Measurements from ENCODE around the gene SPON1. TPM values are rescaled to one million over a fixed set of nuclear protein-coding genes. Genes with fewer than 3 reads are reported as not detected.

SPON1 gene
- total and polyA plus RNA-seq, 9 donors: 11.9 to 112 (median 56.4) TPM

DNA sequence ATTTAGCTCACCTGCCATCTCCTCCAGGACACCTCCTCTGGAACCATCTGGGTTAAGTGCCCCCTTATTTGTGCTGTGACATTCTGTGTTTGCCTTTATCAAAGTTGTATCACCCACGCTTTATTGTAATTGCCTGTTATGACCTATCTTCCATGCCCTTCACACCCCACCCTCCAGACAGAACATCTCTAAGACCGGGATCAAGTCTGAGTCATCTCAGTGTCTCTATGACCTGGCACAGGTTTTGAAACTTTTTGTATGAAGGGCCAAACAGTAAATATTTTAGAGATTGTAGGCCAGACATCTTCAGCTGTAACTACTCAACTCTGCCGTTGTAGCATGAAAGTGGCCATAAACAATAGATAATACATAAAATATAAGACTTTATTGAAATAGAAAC is 161.8 kb downstream of the SPON1 start:
- peaks cover 8% of the 10 kb centered on the region for H3K4me1 ChIP-seq (ENCODE audit: insufficient read depth)
- no peak for DNase-seq
- H3K27ac ChIP-seq: no peak overlapping the region
- TF ChIP-seq, protein P1, sequence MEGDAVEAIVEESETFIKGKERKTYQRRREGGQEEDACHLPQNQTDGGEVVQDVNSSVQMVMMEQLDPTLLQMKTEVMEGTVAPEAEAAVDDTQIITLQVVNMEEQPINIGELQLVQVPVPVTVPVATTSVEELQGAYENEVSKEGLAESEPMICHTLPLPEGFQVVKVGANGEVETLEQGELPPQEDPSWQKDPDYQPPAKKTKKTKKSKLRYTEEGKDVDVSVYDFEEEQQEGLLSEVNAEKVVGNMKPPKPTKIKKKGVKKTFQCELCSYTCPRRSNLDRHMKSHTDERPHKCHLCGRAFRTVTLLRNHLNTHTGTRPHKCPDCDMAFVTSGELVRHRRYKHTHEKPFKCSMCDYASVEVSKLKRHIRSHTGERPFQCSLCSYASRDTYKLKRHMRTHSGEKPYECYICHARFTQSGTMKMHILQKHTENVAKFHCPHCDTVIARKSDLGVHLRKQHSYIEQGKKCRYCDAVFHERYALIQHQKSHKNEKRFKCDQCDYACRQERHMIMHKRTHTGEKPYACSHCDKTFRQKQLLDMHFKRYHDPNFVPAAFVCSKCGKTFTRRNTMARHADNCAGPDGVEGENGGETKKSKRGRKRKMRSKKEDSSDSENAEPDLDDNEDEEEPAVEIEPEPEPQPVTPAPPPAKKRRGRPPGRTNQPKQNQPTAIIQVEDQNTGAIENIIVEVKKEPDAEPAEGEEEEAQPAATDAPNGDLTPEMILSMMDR (IDR thresholded peaks at IDR 0.05): no peak
- TF ChIP-seq POLR2A (IDR thresholded peaks at IDR 0.05) (no peak), EP300 (IDR thresholded peaks at IDR 0.05) (no peak)
- H3K27me3 ChIP-seq: no peaks in the 10 kb centered on the region
- H3K36me3 ChIP-seq: no peaks in the 10 kb centered on the region
- H3K4me3 ChIP-seq: no peak overlapping the region
- WGBS, 3 donors: 7 to 17% (median 8%) methylated on average over 3 of the region's 3 CpGs
- H3K9me3 ChIP-seq: no peaks in the 10 kb centered on the region
- intact Hi-C loops (cut with DNase I): no loop called here

DNA sequence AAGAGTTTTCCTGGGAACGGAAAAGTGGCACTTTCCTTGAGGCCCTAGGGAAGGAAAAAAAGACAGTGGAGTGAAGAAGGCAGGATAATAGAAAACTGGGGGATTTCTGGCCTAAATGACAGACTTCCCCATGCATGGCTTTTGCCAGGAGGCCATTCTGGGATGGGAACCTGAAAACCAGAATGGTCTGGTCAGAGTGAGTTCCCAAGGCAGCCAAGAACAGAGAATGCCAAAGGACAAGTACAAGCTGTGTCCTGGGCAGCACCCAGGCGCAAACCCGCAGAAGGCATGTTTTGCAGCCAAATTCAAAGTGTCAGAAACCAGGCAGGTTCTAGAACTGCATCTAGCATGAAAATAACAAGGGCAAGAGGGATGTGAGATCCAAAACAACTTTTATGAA is 162.4 kb downstream of the SPON1 start:
- Histone ChIP-seq H3K4me1 (ENCODE audit: insufficient read depth) (peaks cover 8% of the 10 kb centered on the region), H3K27me3 (no peaks in the 10 kb centered on the region), H3K9me3 (no peaks in the 10 kb centered on the region), H3K36me3 (no peaks in the 10 kb centered on the region), H3K4me3 (no peak overlapping the region), H3K27ac (no peak overlapping the region)
- WGBS, 3 donors: 30 to 42% (median 41%) methylated on average over 3 of the region's 3 CpGs
- DNase-seq: no peak
- intact Hi-C loops (cut with DNase I): no loop called here
- TF ChIP-seq, protein P1 (IDR thresholded peaks at IDR 0.05): no peak
- TF ChIP-seq POLR2A (IDR thresholded peaks at IDR 0.05) (no peak), EP300 (IDR thresholded peaks at IDR 0.05) (no peak)

DNA sequence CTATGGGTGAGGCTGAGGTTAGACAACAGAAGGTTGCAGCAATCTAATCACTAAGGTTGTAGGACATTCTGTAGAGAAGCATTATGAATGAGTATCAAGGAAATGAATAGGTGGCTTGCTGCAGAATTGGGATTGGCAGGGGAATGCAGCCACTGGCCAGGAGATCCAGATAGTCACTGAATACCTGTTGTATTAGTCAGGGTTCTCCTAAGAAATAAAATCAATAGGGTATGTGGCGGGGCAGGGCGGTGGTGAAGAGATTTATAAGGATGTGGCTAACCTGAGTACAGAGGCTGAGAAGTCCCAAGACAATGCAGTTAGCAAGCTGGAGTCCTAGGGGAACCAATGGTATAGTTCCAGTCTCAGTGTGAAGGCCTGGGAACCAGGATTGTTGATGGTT is 163.0 kb downstream of the SPON1 start:
- H3K9me3 ChIP-seq: no peaks in the 10 kb centered on the region
- WGBS, 3 donors: 95 to 97% (median 96%) methylated on average over 2 of the region's 2 CpGs
- H3K36me3 ChIP-seq: no peaks in the 10 kb centered on the region
- H3K4me3 ChIP-seq: no peak overlapping the region
- H3K27ac ChIP-seq: no peak overlapping the region
- peaks cover 8% of the 10 kb centered on the region for H3K4me1 ChIP-seq (ENCODE audit: insufficient read depth)
- intact Hi-C loops (cut with DNase I): no loop called here
- no peaks in the 10 kb centered on the region for H3K27me3 ChIP-seq
- no peak for DNase-seq
- no peak for TF ChIP-seq EP300 (IDR thresholded peaks at IDR 0.05)
- no peak for TF ChIP-seq POLR2A (IDR thresholded peaks at IDR 0.05)
- TF ChIP-seq, protein P1 (IDR thresholded peaks at IDR 0.05): no peak

DNA sequence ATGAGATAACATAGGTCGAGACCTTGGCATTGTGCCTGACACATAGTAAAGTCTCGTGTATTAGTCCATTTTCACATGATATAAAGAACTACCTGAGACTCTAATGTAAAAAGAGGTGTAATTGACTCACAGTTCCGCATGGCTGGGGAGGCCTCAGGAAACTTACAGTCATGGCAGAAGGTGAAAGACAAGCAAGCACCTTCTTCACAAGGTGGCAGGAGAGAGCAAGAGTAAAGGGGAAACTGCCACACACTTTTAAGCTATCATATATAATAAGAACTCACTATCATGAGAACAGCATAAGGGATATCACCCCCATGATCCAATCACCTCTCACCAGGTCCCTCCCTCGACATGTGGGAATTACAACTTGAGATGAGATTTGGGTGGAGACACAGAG is 165.2 kb downstream of the SPON1 start:
- Histone ChIP-seq H3K36me3 (no peaks in the 10 kb centered on the region), H3K9me3 (no peaks in the 10 kb centered on the region), H3K4me1 (ENCODE audit: insufficient read depth) (peaks cover 8% of the 10 kb centered on the region), H3K4me3 (no peak overlapping the region), H3K27me3 (no peaks in the 10 kb centered on the region), H3K27ac (no peak overlapping the region)
- TF ChIP-seq EP300 (IDR thresholded peaks at IDR 0.05) (no peak), POLR2A (IDR thresholded peaks at IDR 0.05) (no peak)
- TF ChIP-seq, protein P1 (IDR thresholded peaks at IDR 0.05): no peak
- intact Hi-C loops (cut with DNase I): no loop called here
- DNase-seq: no peak
- WGBS, 3 donors: 84% methylated on average over 4 of the region's 4 CpGs

DNA sequence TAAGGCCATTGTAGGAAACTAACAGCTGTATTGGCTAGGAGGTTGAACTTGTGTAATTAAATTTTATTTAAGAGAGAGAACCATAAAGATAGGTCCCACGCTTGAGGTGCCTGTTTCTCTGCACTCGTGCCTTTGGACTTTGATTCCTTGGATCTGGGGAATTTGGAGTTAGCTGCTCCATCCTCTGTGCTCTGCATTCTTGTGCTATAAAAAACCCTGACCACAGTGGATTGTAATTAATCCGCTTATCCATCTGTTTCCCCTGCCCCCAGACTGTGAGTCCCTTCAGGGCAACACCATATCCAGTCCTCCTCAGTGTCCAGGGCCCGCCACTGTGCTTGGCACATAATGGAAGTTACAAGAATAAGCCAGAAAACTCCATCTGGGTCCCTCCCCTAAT is 169.8 kb downstream of the SPON1 start:
- intact Hi-C loops (cut with DNase I): no loop called here
- no peaks in the 10 kb centered on the region for H3K36me3 ChIP-seq
- no peaks in the 10 kb centered on the region for H3K4me1 ChIP-seq (ENCODE audit: insufficient read depth)
- no peak for TF ChIP-seq POLR2A (IDR thresholded peaks at IDR 0.05)
- no peak for TF ChIP-seq EP300 (IDR thresholded peaks at IDR 0.05)
- no peaks in the 10 kb centered on the region for H3K27me3 ChIP-seq
- DNase-seq: no peak
- no peak overlapping the region for H3K4me3 ChIP-seq
- no peaks in the 10 kb centered on the region for H3K9me3 ChIP-seq
- WGBS, 3 donors: 45 to 68% (median 59%) methylated on average over 4 of the region's 4 CpGs
- no peak overlapping the region for H3K27ac ChIP-seq

Data from ovary (tissue), 9 donors.